Transverse colon (tissue), 4 donors: ENCODE measurements around the gene BCAP29.

ENCODE experiments used
- EP300 ChIP-seq: sonication (generic); formaldehyde crosslinking; IDR thresholded peaks from one replicate; pipeline ENCODE4 v1.6.1; 2017; ENCODE audit warnings: antibody characterized with exemption, low read depth
- POLR2A ChIP-seq: fragments of 450-650 bp; IDR thresholded peaks from one replicate; pipeline ENCODE4 v1.6.1; 2016; ENCODE audit warnings: antibody characterized with exemption, mild to moderate bottlenecking, moderate library complexity
- POLR2AphosphoS5 ChIP-seq, 3 donors: sonication (generic); formaldehyde crosslinking; IDR thresholded peaks; one replicate each; pipeline ENCODE4 v1.6.1; 2016; ENCODE audit warnings: antibody characterized with exemption in 3 of 3
- TF ChIP-seq, protein P1 (sequence below), 5 experiments: fragments of 200-600 bp in 3 of 5; fragments of 450-650 bp in 2 of 5; sonication (generic) in 3 of 5; IDR thresholded peaks; 1 replicate in 2 of 5; 2 replicates in 3 of 5; pipeline ENCODE4 v1.5.1; 2016 to 2017; ENCODE audit warnings: antibody characterized with exemption in 5 of 5, inconsistent platforms in 3 of 5, mild to moderate bottlenecking in 2 of 5, moderate library complexity in 1 of 5

DNA sequence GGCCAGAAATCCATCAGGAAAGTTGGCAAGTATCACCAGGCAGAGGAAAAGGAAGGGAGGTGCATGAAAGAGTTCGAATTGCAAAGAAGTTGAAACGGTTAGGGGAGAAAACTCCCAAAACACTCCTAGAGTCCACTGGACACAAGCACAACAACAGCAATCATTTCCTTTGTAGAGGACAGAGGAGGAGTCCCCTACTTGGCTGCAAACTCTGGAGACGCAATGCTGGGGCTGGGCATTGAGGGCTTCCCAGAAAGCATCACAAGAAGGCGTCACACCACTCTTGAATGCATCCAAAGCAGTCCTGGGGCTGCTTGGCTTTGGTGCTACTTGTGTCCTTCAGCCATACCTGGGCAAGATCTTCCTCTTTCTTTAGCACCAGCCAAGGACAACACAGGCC, 62.5 kb downstream of the BCAP29 start:
- TF ChIP-seq, protein P1, sequence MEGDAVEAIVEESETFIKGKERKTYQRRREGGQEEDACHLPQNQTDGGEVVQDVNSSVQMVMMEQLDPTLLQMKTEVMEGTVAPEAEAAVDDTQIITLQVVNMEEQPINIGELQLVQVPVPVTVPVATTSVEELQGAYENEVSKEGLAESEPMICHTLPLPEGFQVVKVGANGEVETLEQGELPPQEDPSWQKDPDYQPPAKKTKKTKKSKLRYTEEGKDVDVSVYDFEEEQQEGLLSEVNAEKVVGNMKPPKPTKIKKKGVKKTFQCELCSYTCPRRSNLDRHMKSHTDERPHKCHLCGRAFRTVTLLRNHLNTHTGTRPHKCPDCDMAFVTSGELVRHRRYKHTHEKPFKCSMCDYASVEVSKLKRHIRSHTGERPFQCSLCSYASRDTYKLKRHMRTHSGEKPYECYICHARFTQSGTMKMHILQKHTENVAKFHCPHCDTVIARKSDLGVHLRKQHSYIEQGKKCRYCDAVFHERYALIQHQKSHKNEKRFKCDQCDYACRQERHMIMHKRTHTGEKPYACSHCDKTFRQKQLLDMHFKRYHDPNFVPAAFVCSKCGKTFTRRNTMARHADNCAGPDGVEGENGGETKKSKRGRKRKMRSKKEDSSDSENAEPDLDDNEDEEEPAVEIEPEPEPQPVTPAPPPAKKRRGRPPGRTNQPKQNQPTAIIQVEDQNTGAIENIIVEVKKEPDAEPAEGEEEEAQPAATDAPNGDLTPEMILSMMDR (IDR thresholded peaks at IDR 0.05), result no peak
- TF ChIP-seq POLR2AphosphoS5 (IDR thresholded peaks at IDR 0.05) (no peak), POLR2A (no peak), EP300 (no peak)
